GM12891 (cell line): Measurements from ENCODE around the gene TRABD2B.

Source experiments
- DNase-seq: peaks from one replicate; pipeline ENCODE4 v3.0.0; 2011; ENCODE audit warnings: low spot score; ENCODE audit not compliant: insufficient read length
- FAIRE-seq: peaks from 2 replicates; lab custom pipeline; 2011; peaks lifted over from hg19 to GRCh38; lab: Jason Lieb, UNC
- PAX5 ChIP-seq: IDR thresholded peaks from 2 replicates; pipeline ENCODE4 v1.6.1; 2011; ENCODE audit warnings: low read length, moderate library complexity, mild to moderate bottlenecking; ENCODE audit not compliant: insufficient read depth, severe bottlenecking
- POLR2A ChIP-seq: IDR thresholded peaks from 2 replicates; pipeline ENCODE4 v1.6.1; 2011; ENCODE audit warnings: low read depth, low read length, control low read depth
- POLR2AphosphoS5 ChIP-seq: IDR thresholded peaks from 2 replicates; pipeline ENCODE4 v1.6.1; 2011; ENCODE audit warnings: low read depth, low read length, control low read depth
- POU2F2 ChIP-seq: IDR thresholded peaks from 2 replicates; pipeline ENCODE4 v1.6.1; 2011; ENCODE audit warnings: low read depth, mild to moderate bottlenecking, control low read depth, low read length, moderate library complexity
- SPI1 ChIP-seq: IDR thresholded peaks from 2 replicates; pipeline ENCODE4 v1.6.1; 2011; ENCODE audit warnings: low read depth, low read length, control low read depth
- TAF1 ChIP-seq: IDR thresholded peaks from 2 replicates; pipeline ENCODE4 v1.6.1; 2011; ENCODE audit warnings: low read depth, low read length, control low read depth

TRABD2B gene

GRCh38 chr1:47727697-47728085 lies 269.5 kb downstream of the TRABD2B start:
- DNase-seq, result no peak
- TF ChIP-seq SPI1, result no peak
- FAIRE-seq, result no peak

- TF ChIP-seq POU2F2, result no peak
- TF ChIP-seq POLR2AphosphoS5, result no peak
- TF ChIP-seq PAX5, result no peak
- no peak for TF ChIP-seq SPI1
- TF ChIP-seq POLR2A, result no peak
- TF ChIP-seq TAF1, result no peak
- DNase-seq, result no peak
- no peak for FAIRE-seq
These were observed 270.0 kb downstream of the TRABD2B start for GRCh38 chr1:47727051-47727696.

GRCh38 chr1:47725992-47726855 lies 271.0 kb downstream of the TRABD2B start:
- peak; percentile 72 for DNase-seq
- TF ChIP-seq TAF1 (no peak), SPI1 (no peak), PAX5 (no peak), POLR2AphosphoS5 (no peak), POU2F2 (no peak), POLR2A (no peak)
- FAIRE-seq, result peak; percentile 92

DNA sequence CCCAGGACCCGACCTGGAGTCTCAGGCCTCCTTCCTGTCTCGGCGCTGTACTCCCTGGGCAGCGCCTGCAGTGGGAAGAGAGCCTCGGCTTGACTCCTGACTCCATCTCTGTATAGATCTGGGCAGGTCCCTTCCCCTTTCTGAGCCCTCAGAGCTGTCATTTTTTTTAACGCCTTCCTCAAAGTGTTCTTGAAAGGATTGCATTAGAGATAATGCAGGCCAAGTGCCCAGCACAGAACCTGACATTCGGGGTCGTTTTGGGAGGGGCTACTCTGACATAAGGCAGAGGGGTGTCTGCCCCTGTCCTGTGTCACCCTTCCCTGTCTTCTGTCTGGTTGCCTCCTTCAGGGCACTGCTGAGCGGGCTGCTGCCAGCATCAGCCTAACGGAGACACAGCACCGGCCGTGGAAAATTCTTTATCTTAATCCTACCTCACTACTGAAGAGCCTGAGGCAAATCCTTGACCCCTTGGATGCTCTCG lies 271.6 kb downstream of the TRABD2B start:
- FAIRE-seq, result no peak
- no peak for DNase-seq
- TF ChIP-seq POU2F2, result no peak
- no peak for TF ChIP-seq PAX5
- TF ChIP-seq POLR2AphosphoS5, result no peak
- no peak for TF ChIP-seq SPI1
- TF ChIP-seq TAF1, result no peak
- no peak for TF ChIP-seq POLR2A

DNA sequence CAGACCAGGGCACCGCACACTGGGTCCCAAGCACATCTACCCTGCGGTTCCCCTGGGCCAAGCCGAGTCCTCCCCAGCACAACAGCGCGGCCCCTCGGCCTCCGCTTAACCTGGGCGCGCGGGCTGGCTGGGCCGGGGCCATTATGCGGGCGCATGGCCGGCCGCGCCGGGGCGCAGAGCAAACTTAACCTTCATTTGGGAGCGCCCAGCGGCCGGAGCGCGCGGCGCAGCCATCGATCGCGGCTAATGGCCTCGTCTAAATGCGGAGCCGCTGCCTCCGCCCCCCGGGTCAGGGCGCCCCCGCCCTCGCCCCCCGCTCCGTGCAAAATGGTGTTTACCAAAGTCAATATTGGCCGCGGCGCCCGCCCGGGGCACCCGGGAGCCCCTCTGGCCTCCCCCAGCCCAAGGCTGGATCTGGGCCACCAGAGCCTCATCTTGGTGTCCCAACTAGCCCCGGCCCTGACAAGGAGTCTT lies 272.1 kb downstream of the TRABD2B start:
- no peak for TF ChIP-seq SPI1
- TF ChIP-seq TAF1, result no peak
- no peak for TF ChIP-seq POLR2AphosphoS5
- TF ChIP-seq PAX5, result no peak
- TF ChIP-seq POLR2A, result no peak
- no peak for TF ChIP-seq POU2F2
- FAIRE-seq (no peak), DNase-seq (no peak)

DNA sequence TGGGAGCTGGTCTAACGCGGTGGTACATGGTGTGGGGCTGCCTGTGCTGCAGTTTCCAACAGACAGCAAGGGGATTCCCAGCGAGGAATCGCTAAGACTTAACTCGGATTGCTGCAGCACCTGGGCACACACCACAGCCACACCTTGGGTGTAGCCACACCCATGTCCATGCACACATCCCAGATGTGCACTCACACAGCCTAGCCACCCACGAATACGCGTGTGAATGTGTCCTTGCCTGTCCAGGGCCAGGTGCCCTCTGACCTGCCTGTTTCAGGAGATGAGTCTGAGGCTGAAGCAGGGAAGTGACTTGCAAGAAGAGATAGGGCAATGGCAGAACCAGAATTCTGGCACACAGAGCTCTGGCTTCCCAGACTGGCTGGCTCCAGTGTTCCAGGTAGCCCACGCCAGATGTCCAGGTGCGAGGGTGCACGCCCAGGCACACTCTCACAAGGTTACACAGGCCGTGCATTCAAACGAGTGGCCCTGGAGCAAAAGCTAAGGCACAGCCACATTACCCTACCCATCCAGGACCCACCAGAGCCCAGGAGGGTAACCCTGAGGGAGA lies 272.7 kb downstream of the TRABD2B start:
- FAIRE-seq (no peak), DNase-seq (no peak)
- TF ChIP-seq POLR2AphosphoS5 (no peak), POLR2A (no peak), PAX5 (no peak), POU2F2 (no peak), SPI1 (no peak), TAF1 (no peak)

DNA sequence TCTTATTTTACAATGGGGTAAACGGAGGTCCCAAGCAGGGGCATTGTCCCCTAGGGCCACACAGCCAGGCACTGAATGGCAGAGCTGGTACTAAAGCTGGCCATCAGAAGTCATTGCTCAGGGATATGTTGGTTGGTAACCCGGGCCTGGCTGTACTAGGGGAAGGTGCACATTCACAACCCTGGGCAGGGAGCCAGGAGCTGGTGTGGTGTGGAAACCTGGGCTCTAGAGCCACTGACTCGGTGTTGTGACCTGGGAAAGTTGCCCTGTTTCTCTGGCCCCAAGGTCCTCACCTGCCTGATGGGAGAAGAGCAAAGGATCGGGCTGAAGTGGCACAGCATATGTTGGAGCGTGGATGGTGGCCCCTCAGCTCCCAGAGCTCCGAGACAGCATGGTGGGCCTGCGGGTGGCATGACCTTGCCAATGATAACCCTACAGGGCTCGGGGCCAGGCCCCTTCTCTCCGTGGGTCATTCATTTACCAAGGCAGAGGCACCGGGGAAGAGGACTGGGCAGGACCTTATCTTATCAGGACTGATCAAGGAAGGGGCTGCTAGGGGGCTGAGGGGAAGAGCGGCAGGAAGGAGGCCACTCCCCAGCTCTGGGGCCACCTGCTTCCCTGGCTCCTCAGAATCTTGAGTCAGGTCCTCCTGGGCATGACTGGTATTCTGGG lies 274.1 kb downstream of the TRABD2B start:
- TF ChIP-seq POLR2A, result no peak
- no peak for TF ChIP-seq TAF1
- no peak for TF ChIP-seq SPI1
- no peak for TF ChIP-seq PAX5
- TF ChIP-seq POU2F2, result no peak
- no peak for TF ChIP-seq POLR2AphosphoS5
- FAIRE-seq, result no peak
- DNase-seq, result no peak

- FAIRE-seq, result no peak
- no peak for DNase-seq
- TF ChIP-seq SPI1 (no peak), TAF1 (no peak), PAX5 (no peak), POLR2AphosphoS5 (no peak), POU2F2 (no peak), POLR2A (no peak)
These were observed 275.1 kb downstream of the TRABD2B start for GRCh38 chr1:47722101-47722500.

DNA sequence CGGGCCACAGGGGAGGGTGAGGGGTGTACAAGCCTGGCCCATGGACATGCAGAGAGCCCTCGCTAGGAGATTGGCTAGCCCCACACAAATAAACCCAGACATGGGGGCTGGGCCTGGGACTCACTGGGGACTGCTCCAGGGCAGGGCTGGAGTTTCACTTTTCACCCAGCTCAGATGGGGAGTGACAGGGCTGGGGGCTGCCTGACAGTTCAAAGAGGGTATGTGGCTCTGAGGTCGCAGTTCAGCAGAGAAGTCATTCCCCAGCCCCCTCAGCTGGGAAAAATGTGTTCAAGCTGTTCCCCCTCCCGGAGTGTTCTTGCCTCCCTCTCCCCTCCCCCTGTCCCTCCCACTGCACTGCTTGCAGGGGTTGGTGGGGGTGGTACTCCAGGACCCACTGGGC lies 277.1 kb downstream of the TRABD2B start:
- DNase-seq, result no peak
- no peak for FAIRE-seq
- TF ChIP-seq POLR2A, result no peak
- no peak for TF ChIP-seq SPI1
- TF ChIP-seq PAX5, result no peak
- no peak for TF ChIP-seq TAF1
- TF ChIP-seq POU2F2, result no peak
- TF ChIP-seq POLR2AphosphoS5, result no peak
